GM19438 (cell line): Measurements from ENCODE around the gene SLC24A3.
"Not testable (repeated sequence)": the region's sequence is repeated elsewhere in the genome, so short reads cannot be mapped to it uniquely, and the experiment has no call there.

ENCODE experiments used
- ATAC-seq: cut with Tn5 transposase; IDR thresholded peaks from one replicate; pipeline ENCODE4 v1.9.1; 2021; ENCODE audit warnings: low read depth; ENCODE audit not compliant: unreplicated experiment

Gene SLC24A3

GRCh38 chr20:19609642-19610223 lies 397.3 kb downstream of the SLC24A3 start:
- no peak for ATAC-seq

GRCh38 chr20:19615629-19616028 lies 403.2 kb downstream of the SLC24A3 start:
- no peak for ATAC-seq

- no peak for ATAC-seq
Observed at GRCh38 chr20:19616081-19616480, 403.6 kb downstream of the SLC24A3 start.

DNA sequence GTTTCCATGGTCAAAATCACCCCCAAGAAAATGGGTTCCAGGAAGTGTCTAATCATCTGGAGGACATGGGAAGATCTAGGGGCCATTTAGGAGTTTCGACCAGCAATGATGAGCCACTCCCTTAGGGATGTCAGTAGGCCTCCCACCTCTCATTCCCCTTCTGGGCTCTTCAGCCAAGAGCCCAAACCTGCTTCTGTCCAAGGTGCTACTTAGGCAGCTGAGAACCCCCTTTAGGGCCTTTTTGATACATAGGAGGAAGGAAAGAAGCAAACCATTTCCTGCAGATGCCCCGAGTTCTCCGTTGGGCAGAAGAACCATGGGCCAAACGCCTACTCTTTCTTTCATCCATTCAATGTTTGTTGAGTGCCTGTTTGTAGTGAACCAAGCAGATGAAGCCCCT lies 404.2 kb downstream of the SLC24A3 start:
- no peak for ATAC-seq

- no peak for ATAC-seq
Observed at GRCh38 chr20:19617256-19617655, 404.8 kb downstream of the SLC24A3 start.

DNA sequence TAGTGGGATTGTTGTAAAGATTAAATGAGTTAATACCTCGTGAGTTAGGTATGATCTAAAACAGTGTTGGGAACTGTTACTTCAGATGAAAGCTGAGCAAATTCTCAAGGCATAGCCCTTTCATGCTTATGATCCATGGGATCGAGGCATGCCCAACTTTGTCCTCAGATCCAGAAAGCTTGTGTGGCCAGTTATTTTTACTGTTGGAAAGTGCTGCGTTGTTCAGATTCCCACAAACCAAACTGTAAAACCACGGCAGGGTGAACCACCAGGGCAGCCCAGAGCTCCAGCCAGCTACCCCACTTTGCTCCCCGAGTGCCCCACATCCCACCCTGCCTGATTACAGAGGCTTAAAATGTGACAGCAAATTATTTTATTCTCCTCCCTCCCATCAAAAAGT lies 406.3 kb downstream of the SLC24A3 start:
- ATAC-seq: no peak

GRCh38 chr20:19619904-19620430 lies 407.5 kb downstream of the SLC24A3 start:
- no peak for ATAC-seq

- ATAC-seq: no peak
Observed at GRCh38 chr20:19620446-19620845, 408.0 kb downstream of the SLC24A3 start.

GRCh38 chr20:19621072-19621471 lies 408.6 kb downstream of the SLC24A3 start:
- ATAC-seq: no peak

DNA sequence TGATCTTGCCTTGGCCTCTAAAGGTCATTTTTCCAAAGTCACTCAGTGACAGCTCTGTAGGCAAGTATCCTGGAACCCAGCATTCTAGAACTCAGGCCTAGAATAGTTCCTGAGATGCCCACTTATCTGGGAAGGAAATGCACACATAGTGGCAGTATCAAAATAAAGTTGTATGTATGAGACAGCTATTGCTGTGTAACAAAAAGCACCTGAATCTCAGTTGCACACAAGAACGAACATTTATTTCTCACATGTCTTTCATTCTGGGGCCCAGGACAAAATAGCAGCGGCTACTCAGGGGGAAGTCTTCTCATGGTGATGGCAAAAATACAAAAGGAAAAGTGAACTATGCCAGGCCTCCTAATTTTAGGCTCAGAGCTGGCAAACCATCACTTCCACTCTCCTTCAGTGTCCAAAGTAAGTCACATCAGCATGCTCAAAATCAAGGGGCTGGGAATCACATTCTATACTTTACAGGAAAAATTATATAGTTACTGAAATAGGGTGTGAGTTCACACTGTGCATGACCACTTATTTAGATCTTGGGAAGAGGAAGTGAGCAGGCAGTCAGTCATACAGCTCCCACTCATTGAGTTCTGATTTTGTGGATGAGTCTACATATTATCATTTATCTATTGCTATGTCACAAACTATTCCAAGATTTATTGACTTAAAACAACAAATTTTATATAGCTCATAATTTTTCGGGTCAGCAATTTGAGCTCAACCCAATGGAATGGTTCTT lies 412.0 kb downstream of the SLC24A3 start:
- no peak for ATAC-seq

GRCh38 chr20:19625426-19625825 lies 413.0 kb downstream of the SLC24A3 start:
- no peak for ATAC-seq

DNA sequence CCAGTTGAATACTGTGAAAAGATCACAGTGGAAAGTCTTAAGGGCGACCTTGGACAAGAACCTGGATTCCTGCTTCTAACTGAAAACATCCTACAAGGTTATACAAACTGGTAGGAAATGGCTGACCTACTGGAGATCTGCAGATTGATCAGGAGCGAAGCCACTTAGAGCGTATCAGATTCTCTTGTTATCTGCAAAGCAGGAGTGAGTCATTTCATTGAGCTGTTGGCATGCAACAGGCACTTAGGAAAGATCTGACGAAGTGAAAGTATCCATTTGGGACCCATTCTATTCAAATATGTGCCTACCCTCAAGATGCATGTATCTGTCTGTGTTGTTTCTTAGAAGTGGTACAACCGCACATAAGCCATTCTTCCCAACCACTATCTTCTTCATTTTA lies 414.5 kb downstream of the SLC24A3 start:
- ATAC-seq: no peak

- no peak for ATAC-seq
Observed at GRCh38 chr20:19628570-19629134, 416.2 kb downstream of the SLC24A3 start.

DNA sequence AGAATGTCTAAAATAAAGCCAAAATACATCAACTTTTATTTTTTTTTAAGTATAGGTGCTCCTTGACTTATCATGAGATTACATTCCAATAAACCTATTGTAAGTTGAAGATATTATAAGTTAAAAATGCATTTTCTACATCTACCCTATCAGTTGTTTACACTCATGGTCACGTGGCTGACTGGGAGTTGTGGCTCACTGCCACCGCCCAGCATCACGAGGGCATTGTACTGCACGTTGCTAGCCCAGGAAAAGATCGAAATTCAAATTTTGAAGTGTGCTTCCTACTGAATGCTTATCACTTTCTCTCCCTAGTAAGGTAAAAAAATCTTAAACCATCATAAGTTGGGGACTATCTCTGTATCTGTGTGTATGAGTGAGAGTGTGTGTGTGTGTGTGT lies 419.0 kb downstream of the SLC24A3 start:
- ATAC-seq: no peak

DNA sequence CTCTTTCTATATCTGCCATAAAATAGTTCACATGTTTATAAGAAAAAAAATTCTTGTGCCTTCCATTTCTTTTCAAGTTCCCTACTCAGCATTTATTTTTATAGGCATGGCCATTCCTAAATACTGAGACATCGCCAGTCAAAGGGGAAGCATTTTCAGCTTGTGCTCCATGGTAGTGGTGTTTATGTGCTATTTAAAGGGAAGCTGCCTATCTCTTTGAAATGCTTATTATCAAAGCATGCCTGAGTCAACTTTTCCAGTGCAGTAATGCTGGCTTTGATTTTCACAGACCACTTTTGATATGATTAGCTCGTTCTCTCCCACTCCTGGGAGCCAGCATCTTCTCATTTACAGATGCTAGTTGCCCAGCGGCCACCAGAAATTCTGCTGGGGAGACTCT lies 421.5 kb downstream of the SLC24A3 start:
- ATAC-seq: no peak

DNA sequence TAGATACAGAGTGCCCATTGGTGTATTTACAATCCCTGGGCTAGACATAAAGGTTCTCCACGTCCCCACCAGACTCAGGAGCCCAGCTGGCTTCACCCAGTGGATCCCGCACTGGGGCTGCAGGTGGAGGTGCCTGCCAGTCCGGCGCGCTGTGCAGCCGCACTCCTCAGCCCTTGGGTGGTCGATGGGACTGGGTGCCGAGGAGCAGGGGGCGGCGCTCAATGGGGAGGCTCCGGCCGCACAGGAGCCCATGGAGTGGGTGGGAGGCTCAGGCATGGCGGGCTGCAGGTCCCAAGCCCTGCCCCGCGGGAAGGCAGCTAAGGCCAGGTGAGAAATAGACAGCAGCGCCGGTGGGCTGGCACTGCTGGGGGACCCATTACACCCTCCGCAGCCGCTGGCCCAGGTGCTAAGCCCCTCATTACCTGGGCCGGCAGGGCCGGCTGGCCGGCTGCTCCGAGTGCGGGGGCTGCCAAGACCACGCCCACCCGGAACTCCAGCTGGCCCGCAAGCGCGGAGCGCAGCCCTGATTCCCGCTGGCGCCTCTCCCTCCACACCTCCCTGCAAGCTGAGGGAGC lies 427.1 kb downstream of the SLC24A3 start:
- ATAC-seq: not testable (repeated sequence)

DNA sequence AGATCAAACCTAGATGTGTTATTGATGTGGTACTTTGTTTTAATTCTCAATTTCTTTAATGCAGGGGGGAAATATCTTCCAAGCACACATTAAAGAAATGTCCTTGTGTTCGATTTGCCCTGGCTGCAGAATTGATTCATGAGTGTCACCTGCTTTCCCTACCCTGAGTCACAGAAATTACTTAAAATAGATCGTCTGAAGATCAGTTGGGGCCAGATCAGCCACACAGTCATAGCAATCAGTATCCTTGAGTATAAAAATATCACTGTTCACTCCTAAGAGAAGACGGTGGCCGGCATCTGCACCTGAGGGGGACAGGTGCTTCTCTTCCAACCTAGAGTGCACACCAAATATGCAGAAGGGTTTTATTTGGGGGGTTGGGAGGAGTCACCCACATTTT lies 430.4 kb downstream of the SLC24A3 start:
- no peak for ATAC-seq

DNA sequence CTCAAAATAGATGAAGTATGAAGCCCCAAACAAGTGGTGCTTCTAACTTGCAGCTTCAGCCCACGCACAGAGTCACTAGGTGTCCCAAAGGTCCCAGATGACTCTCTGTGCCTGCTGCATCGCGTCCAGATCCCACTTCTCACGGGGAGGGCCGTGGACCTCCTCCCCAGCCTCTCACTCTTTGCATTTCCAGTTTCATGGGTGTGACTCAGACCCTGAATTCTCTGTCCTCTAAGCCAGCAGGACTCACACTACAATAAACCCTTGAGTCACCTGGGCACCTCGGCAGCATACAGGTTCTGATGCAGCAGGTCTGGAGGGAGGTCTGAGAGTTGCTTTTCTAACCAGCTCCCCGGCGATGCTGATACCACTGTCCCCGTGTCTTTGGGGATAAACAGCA lies 431.6 kb downstream of the SLC24A3 start:
- ATAC-seq: no peak

GRCh38 chr20:19646963-19647362 lies 434.5 kb downstream of the SLC24A3 start:
- no peak for ATAC-seq

DNA sequence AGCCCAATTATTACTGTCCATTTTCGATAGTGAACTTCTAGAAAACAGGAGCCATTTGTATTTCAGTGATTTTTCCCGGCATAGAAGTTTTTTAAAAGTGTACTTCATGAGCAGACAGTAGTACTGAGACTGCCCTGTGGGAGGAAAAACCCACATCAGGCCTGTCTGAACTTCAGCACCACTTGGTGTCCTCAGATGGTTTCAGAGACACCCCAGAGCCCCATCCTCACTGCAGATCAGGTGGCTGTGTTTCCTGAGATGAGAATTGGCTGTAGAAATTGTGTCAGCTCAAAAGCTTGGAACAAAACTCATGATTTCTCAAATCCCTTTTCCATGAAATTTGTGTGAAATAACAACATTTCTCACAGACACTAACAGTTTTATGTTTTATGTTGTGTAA lies 435.6 kb downstream of the SLC24A3 start:
- no peak for ATAC-seq

GRCh38 chr20:19649041-19649440 lies 436.6 kb downstream of the SLC24A3 start:
- ATAC-seq: no peak
